ENCODE measurements around the gene BRI3.

BRI3 gene

GRCh38 chr7:98288064-98288823, 6.8 kb downstream of the BRI3 start:
- DNase-seq: no peak

- no peak for DNase-seq
Observed at GRCh38 chr7:98289333-98289875, 7.9 kb downstream of the BRI3 start.

GRCh38 chr7:98291717-98292116, 10.2 kb downstream of the BRI3 start:
- no peak for DNase-seq

GRCh38 chr7:98293265-98293664, 11.8 kb downstream of the BRI3 start:
- DNase-seq: no peak

- DNase-seq: no peak
Observed at GRCh38 chr7:98293746-98294145, 12.3 kb downstream of the BRI3 start.

GRCh38 chr7:98294326-98294725, 12.8 kb downstream of the BRI3 start:
- DNase-seq: no peak

- no peak for DNase-seq
Observed at GRCh38 chr7:98294798-98295382, 13.4 kb downstream of the BRI3 start.

- no peak for DNase-seq
Observed at GRCh38 chr7:98295467-98296192, 14.1 kb downstream of the BRI3 start.

- no peak for DNase-seq
Observed at GRCh38 chr7:98296833-98297232, 15.3 kb downstream of the BRI3 start.

- no peak for DNase-seq
Observed at GRCh38 chr7:98297626-98298286, 16.3 kb downstream of the BRI3 start.

GRCh38 chr7:98300595-98301372, 19.3 kb downstream of the BRI3 start:
- no peak for DNase-seq

GRCh38 chr7:98301693-98302470, 20.4 kb downstream of the BRI3 start:
- no peak for DNase-seq

- DNase-seq: no peak
Observed at GRCh38 chr7:98303176-98303865, 21.8 kb downstream of the BRI3 start.

- no peak for DNase-seq
Observed at GRCh38 chr7:98303906-98304305, 22.4 kb downstream of the BRI3 start.

- DNase-seq: no peak
Observed at GRCh38 chr7:98305951-98306535, 24.6 kb downstream of the BRI3 start.

GRCh38 chr7:98307971-98308466, 26.5 kb downstream of the BRI3 start:
- no peak for DNase-seq

GRCh38 chr7:98309566-98309965, 28.1 kb downstream of the BRI3 start:
- no peak for DNase-seq

GRCh38 chr7:98312201-98312600, 30.7 kb downstream of the BRI3 start:
- DNase-seq: no peak

- DNase-seq: no peak
Observed at GRCh38 chr7:98314469-98314868, 33.0 kb downstream of the BRI3 start.

GRCh38 chr7:98315318-98315993, 34.0 kb downstream of the BRI3 start:
- no peak for DNase-seq
